ENCODE data around the gene CROCC2.

CROCC2 gene

DNA sequence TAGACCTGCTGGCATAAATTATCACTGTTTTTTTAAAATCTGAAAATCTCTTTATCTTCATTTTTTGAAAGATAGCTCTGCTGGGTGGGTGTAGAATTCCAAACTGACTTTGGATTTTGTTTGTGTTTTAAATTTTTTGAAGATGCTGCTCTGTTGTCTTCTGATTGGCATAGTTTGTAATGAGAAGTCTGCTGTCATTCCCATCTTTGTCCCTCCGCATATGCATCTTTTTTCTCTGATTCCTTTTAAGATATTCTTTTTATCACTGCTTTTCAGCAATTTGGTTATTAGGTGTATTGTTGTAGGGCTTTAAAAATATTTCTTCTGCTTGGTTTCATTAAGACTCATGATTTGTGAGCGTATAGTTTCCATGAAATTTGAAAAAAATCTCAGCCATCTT, 99.4 kb downstream of the CROCC2 start:
- no peak for DNase-seq

DNA sequence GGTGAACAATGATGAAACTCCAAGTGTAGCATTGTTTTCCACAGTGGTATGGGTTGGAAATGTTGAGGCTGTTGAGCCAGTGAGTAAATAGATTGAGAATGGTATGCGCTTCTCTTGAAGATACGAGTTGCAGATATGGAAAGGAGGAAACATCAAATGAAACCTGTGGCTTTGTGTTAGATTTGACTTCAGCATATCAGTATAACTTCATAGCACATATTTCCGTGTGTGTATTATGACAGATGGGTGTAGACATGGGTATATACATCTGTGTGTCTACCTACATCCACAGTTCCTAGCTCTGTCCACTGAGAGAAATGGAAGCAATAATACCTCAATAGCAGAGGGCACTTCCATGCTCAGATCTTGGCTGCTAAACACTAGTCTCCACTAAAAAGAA, 100.3 kb downstream of the CROCC2 start:
- DNase-seq: no peak

DNA sequence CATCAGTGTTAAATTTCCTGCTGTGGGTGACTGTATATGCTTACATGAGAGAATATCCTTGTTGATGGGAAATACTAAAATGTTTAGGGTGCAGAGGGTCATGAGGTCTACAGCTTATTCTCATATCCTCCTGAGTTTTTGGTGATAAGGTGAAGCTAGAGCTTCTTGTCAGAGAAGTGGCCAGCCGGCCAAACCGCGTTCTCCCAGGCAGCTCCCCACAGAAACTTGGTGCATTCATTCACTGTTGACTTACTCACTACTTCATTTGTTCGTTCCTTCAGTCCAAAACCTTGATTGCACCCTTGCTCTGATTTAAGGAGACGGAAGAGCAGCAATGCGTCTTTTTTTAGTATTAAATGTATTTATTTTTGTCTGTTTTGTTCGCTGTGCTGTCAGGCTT, 101.0 kb downstream of the CROCC2 start:
- DNase-seq: no peak

DNA sequence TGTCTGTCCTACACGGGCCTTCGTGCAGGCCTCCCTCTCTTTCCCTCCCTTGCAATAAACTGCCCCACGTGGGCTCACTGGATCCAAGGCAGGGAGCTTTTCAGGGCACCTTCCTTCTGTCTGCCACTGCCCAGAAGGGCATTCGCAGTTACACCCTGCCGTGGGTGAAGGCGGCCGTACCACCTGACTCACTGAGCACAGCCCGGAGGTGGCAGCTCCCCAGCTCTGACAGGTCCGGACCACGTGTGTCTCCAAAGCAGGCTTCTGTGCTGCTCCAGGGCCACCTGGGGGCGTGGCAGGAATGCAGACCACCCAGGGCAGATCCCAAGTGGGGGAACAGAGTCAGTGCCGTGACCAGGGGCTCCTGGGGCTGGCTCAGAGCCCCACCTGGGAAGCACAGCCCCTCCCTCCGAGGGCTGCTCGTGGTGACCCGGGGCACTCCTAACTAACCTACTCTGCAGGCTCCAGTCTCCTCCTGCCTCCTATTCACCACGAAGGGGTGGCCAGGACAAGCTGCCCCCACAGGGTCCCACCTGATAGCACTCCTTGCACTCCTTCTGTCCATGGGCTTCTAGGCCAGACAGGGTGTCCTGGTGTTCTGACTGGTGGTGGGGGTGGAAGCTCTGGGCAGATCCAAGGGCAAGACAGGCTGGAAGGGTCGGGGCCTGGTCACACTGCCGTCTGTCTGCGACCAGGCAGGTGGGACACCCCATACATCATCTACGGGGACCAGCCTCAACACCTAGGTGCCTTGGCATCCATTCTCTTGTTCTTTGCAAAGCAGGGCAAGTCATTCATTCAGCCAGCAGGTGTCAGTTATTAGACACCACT, 102.0 kb downstream of the CROCC2 start:
- no peak for DNase-seq

DNA sequence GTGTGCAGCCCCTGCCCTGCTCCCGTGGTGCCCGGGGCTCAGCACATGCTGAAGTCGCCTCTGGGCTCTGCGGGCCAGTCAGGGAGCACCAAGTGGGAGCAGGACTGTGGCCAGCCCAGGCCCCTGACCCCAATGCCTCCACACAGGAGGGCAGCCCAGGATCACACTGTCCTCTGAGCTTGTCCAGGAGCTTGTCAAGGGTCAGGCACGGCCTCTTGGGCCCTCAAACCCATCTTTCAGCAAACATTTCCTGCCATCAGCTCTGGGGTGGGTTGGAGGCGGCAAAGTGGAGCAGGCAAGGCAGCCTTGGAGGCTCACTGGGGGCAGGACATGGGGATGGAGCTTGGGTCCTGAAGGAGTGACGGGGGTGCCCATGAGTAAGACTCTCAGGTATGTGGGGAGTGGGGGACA, 102.6 kb downstream of the CROCC2 start:
- DNase-seq: no peak

DNA sequence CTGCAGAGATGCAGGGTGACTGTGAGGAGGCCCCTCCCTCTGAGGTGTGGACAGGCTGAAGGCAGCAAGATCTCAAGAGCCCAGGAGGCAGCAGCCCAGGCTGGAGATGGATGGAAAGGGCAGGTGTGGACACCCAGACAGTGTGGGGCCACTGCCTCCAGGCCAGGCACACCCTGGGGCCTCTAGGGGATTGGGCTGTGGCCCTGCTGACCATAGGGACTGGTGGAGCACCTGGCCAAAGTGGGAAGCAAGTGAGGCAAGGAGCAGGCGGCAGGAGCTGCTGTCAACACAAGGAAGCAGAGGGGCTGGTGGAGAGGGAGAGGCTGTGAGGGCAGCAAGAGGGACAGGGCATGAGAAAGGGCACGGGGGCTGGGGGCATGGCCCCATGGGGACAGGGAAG, 103.1 kb downstream of the CROCC2 start:
- no peak for DNase-seq

DNA sequence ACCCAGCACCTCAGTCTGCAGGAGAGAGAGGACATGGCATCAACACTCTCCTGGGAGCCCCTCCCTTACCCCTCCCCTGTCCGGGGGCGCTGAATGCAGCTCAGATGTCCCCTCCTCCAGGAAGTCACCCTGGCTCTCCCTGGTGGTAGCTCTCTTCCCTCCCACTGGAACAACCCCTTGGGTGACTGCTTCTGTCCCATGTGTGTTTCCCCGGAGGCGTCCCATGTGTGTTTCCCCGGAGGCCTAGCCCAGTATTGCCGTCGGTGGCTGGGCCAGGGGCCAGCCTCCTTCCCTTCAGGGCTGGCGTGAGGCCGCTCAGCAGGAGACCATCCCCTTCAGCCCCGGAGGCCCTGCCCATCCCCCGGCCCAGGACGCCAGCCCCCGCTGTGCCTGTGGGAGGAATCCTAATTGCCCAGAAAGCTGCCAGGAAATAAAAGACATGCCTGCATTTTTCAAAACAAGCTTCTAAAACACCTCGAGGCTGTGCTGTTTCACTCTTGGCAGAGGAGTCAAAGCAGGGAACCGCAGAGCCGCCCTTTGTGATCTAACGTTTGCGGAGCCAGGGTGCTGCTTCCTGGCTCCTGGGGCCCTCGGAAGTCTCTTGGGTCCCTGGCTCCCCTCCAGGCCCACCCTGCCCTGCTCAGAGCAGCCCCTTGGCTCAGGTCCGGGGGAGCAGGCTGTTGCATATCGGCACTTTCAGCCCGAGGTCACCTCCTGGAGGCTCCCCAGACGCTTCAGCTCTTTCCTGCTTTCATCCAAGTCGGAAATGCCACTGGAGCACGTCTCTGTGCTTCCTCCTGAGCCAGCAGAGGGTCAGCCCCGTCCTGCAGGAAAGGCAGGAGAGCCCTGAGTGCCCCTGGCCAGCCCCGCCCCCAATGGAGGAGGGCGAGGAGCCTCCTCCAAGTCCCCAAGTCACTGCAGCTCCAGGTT, 103.7 kb downstream of the CROCC2 start:
- peak; percentile 13 for DNase-seq

DNA sequence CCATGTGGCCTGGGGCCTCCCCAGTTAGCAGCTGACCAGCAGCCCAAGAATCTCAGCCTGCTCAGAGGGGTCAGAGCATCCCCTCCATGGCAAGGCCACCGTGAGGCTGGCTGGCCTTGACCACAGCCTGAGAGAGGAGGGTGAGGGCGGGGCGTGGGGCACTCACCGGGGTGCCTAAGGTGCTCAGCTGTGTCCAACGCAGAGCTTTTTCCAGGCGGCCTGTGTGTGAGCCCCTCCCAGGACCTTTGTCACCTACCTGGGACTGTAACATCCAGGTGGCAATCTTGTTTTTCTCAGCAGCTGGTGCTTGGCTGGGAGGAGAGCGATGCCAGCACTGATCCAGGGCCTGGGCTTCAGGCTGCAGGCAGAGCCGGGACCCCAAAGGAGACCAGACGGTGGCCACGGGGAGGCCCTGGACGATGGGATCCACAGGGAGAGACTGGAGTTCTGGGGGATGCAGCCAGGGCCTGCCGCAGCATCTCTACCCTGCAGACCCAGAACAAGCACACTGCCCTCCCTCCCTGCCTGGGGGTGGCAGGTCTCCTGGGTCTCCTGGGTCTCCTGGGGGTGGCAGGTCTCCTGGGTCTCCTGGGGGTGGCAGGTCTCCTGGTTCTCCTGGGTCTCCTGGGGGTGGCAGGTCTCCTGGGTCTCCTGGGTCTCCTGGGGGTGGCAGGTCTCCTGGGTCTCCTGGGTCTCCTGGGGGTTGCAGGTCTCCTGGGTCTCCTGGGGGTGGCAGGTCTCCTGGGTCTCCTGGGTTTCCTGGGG, 104.6 kb downstream of the CROCC2 start:
- DNase-seq: no peak

DNA sequence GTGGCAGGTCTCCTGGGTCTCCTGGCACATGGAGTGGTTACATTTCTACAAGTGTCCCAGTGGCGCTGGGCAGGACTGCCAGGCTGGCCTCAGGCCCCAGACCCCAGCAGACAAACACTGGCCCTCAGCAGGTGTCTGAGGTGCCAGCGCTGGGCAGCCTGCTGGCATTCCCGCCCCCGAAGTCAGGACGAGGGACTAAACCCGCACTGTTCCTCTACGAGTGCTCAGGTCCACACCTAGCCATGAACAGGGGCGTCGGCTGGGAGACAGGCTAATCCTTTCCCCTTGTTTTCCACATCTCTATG, 105.1 kb downstream of the CROCC2 start:
- DNase-seq: no peak

DNA sequence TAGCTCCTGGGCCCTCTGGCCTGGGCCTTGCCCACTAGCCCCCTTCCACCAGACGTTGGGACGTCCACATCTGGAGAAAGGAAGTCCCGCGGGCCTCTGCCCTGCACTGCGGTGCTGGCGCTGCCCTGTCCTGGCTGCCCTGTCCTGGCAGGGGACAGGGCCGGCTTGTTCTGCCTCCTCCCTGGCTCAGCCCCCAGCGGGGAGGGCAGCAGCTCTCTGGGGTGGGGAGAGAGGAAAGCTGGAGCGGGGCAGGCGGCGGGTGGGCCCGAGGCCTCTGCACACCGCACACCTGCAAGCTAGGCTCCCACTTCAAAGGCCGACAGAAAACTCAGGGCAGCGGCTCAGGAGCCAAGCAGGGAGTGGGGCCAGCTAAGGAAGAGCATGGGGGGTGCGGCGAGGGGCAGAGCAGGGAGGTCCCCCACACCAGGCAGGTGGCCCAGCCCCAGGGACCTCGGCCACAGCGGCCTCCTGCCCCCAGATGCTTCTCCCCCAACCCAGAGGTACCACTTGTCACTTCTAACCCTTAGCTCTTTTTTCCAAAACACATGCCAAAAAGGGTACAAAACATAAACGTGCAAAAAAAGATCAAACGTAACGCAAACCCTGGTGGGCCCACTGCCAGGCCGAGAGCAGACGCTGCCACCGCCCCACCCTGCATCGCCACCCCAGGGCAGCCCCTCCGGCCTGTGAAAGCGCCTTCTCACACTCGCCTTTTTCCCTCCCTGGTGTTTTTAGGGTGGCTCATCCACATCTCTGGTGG, 105.8 kb downstream of the CROCC2 start:
- DNase-seq: no peak

DNA sequence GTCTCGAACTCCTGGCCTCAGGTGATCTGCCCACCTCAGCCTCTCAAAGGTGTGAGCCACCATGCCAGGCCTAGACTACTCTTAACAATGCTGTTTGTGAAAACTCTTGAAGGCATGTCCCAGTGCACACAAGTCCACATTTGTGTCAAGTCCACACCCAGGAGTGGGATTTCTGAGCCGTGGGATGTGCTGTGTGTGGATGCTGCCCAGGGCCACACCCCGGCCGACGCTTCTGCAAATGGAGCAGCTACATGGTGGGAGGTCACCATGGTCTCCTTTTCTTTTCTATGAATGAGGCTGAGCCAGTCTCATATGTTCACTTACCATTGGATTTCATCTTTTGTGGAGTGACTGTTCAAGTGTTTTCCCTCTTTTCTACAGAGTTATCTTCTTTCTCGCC, 108.1 kb downstream of the CROCC2 start:
- no peak for DNase-seq

DNA sequence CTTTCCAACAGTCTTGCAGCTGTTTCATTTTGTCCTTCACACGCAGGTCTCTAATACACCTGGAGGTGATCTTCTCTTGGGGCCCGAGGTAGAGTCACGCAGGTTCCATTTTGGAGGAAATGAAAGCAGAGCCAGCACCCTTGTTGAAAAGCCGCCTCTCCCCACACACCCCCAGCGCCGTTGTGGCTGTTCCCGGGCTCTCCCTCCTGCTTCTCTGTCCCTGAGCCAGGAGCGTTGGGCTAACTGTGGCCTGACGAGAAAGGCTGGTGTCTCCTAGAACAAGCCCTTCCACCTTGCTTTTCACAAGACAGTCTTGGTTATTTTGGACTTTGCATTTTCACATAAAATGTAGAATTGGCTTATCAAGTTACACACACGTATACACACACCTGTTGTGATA, 108.6 kb downstream of the CROCC2 start:
- DNase-seq: no peak

DNA sequence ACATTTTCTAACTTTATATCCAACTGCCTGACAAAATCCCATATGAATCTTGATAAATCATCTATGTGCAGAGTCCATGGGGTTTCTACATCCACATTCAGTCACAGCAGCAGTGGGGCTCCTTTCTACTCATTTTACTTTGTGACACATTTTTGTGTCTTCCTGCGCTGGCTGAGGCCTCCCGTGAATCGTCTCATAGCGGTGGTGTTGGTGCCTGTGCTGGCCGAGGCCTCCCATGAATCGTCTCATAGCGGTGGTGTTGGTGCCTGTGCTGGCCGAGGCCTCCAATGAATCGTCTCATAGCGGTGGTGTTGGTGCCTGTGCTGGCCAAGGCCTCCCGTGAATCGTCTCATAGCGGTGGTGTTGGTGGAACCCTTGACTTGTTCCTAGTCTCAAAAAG, 109.3 kb downstream of the CROCC2 start:
- no peak for DNase-seq

DNA sequence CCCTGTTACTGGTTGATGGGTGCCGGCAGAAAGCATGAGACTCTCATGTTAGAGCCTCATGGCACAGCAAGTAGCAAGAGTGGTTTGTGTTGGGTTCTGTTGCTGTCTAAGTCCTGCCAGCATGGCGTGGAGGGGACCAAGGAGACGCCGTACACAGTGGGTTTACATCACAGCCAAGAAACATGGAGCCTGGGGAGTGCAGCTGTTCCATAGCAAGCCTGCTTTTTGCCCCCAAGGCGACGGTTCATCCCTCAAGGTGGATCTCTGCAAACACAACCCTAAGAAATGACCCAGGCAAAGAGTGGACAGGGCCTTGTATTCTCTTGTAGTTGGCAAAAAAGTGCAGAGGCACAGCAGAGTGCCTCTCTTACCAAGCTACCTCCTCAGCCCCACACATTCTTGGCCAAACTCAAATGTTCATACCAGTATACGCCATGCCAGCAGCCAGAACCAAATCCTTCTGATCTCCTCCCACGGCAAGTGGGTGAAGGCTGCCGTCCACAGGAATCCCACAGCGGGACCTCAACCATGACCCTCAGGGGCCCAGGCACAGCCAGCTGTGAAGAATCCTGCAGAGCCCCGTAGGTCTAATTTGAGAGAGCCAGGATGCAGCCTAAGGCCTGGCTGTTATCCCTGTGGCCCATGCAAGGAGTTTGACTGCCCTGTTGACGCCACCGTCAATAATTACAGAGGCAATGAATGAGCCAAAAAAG, 111.2 kb downstream of the CROCC2 start:
- DNase-seq: no peak

DNA sequence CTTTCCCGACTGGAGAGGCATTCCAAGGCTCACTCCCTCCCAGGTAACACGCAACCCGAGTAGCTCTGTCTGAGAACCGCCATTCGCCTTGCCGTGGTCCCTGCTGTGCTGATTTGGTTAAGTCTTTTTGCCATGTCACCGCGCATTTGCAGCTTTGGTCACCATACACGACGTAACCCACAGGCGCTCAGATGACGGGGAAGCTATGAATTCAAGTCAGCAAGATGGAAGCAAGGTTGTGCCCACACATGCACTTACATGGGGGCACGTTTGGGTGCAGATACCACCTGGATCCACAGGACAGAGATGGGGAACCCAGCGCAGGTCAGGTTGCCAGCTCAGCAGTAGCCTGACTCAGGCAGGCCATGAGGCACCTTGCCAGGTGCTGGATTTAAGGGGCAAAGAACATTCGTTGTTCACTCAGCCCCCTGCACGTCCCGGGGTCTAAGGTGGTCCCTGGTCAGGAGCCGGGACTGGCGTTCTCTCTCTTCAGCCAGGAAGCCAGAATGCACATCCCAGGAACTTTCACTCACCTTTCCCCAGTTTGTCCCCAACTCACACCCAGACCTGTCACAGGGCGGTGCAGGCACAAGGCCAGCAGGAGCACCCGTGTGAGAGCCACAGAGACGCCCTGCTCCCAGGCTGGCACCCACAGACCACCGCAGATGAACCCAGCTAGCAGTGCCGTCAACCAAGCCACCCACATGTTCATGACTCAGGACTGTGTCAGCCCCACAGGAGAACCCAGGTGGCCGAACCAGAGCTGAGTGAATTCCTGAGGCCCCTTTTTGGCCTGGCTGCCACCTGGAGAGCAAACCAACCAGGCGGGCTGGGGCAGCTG, 112.1 kb downstream of the CROCC2 start:
- no peak for DNase-seq

DNA sequence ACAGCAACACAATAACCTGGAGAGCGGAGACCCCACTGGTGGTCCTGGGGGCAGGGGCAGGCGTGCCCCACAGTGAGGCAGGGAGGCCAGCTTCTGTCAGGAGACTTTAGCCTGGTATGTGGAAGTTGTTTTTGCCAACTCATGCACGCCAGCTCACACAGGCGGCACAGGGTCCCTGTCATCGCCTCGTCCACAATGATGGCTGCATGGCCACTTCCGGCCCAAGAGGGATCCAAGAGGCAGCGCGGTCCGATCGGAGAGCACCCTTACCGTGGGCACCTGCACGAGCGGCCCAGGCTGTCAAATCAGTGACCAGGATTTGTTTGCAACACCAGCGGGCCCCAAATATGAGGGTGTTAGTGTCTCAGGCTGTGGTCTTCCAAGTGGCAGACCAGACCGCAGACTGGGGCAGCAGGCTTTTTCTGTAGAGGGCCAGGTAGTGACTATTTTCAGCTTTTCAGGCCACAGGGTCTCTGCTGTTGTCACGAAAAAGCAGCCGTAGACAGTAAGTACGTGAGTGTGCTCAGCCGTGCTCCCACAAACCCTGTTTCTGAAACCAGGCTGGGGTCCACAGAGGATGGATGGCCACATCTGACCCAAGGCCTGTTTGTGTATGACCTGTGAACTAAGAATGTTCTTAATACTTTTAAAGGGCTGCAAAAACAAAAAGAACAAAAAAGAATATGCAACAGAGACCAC, 113.5 kb downstream of the CROCC2 start:
- DNase-seq: no peak

DNA sequence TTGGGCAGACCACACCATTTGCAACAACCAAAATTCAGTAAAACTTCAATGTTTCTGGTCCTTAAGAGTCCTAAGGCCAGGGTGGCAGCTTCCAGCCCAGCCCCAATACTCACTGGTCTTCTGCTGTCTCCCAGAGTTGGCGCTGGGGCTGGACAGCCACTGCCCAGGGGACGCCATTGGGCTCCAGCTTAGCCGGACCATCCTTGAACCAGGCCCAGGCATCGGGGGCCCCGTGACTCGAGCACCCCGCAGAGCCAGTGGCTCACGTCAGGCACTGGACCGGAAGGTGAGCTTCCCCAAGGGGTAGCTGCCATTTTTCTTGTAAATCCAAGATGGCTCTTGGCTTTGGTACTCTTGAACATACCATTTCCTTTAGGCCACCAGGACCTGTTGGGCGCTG, 114.1 kb downstream of the CROCC2 start:
- no peak for DNase-seq

DNA sequence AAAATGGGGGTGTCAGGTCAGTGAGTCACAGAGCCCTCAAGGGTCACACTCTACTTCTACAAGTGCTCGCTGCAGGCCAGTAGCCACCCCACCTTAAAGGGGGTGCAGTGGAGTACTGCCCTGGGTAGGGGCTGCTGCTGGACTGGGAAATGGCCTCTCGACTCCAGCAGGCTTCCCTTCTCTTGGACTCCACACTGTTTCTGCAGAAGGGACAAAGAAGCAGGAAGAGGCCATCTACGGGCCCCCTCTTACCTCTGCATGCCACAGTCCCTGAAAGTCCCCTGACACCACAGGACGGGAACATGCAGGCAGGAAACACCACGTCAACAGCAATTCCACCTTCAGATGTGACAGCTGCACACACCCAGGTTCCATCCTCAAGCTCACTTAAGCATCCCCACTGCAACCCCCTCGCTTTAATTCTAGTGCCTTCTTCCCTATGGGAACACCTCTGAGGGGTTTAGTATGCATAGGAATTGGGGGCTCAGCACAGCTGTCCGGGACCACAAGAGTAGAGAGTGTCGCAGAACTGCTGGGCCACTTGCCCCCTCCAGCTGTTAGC, 114.6 kb downstream of the CROCC2 start:
- DNase-seq: no peak

DNA sequence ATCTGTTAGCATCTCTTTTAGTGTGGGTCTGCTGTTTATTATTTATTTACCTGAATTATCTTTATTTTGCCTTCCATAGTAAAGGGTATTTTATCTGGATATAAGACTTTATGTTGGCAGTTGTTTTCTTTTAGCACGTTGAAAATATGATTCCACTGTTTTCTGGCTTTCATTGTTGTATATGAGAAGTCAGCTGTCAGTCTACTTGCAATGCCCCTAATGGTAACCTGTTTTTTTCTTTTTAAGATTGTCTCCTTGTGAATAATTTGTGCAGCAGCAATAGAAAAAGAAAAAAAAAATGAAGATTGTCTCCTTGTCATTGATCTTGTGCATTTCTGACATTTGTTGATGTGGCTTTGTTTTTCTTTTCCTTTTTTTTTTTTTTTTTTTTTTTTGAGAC, 119.5 kb downstream of the CROCC2 start:
- no peak for DNase-seq

Measured in CD4-positive, alpha-beta T cell treated with Interferon gamma for 1 hour (primary cell).